ENCODE results near the gene FAM222A. TPM values are rescaled to one million over a fixed set of nuclear protein-coding genes. Genes with fewer than 3 reads are reported as not detected.

Gene FAM222A
- total RNA-seq, 6 experiments from 2014 or later = 0.34 to 4.3 (median 1.2) TPM

- H3K4me3 ChIP-seq = no peak overlapping the region
- H3K4me1 ChIP-seq = peaks cover 0 to 11% (median 3%) of the 10 kb centered on the region in 4 donors
- DNase-seq (peak in 1 of 3 donors; percentile 8), ATAC-seq (no peak)
- no peaks in the 10 kb centered on the region for H3K36me3 ChIP-seq
- no peaks in the 10 kb centered on the region for H3K9me3 ChIP-seq
- H3K27ac ChIP-seq = no peak overlapping the region
- TF ChIP-seq, protein P1, sequence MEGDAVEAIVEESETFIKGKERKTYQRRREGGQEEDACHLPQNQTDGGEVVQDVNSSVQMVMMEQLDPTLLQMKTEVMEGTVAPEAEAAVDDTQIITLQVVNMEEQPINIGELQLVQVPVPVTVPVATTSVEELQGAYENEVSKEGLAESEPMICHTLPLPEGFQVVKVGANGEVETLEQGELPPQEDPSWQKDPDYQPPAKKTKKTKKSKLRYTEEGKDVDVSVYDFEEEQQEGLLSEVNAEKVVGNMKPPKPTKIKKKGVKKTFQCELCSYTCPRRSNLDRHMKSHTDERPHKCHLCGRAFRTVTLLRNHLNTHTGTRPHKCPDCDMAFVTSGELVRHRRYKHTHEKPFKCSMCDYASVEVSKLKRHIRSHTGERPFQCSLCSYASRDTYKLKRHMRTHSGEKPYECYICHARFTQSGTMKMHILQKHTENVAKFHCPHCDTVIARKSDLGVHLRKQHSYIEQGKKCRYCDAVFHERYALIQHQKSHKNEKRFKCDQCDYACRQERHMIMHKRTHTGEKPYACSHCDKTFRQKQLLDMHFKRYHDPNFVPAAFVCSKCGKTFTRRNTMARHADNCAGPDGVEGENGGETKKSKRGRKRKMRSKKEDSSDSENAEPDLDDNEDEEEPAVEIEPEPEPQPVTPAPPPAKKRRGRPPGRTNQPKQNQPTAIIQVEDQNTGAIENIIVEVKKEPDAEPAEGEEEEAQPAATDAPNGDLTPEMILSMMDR (IDR thresholded peaks at IDR 0.05) = peak in 1 of 4 donors; percentile 6
- no peak for TF ChIP-seq POLR2A (IDR thresholded peaks at IDR 0.05)
- no peaks in the 10 kb centered on the region for H3K27me3 ChIP-seq
- intact Hi-C loops (cut with DNase I) = loop anchor here in 1 of 2 donors (5.0 kb wide), 1 partner anchor 47 kb away; no protein-coding TSS in a partner anchor
- 92% methylated on average over 2 of the region's 3 CpGs for WGBS (ENCODE audit: insufficient coverage, low coverage, low lambda C conversion rate, missing lambda C conversion rate)
Measured at GRCh38 chr12:109764123-109764522, 50.5 kb downstream of the FAM222A start.

- over 99% methylated on average over 9 of the region's 18 CpGs for WGBS (ENCODE audit: insufficient coverage, low coverage, low lambda C conversion rate, missing lambda C conversion rate)
- intact Hi-C loops (cut with DNase I) = loop anchor here in 1 of 2 donors (5.0 kb wide), 1 partner anchor 48 kb away; no protein-coding TSS in a partner anchor
- Histone ChIP-seq H3K27me3 (no peaks in the 10 kb centered on the region), H3K4me1 (peaks cover 0 to 11% (median 3%) of the 10 kb centered on the region in 4 donors), H3K36me3 (no peaks in the 10 kb centered on the region), H3K9me3 (no peaks in the 10 kb centered on the region), H3K4me3 (no peak overlapping the region), H3K27ac (no peak overlapping the region)
- DNase-seq = peak in 2 of 3 donors; percentile 32 to 37
- no peak for ATAC-seq
- TF ChIP-seq, protein P1 (IDR thresholded peaks at IDR 0.05) = no peak
- no peak for TF ChIP-seq POLR2A (IDR thresholded peaks at IDR 0.05)
Measured at GRCh38 chr12:109764776-109765445, 51.3 kb downstream of the FAM222A start.

DNA sequence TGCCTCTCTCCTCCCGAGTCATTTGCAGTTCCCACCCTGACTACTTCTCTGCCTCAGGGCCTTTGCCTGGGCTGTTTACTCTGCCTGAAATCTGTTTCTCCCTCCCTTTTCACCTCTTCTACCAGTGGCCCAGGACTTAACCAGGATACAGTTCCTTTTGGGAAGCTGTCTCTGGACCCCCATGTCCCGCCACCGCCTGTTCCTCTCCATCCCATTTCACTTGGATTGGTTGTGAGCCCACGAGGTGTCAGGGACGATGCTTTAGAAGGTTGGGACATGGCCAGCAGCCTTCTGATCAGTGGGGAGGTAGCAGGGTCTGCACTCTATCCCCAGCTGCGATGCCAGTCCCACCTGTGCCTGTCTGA lies 51.8 kb downstream of the FAM222A start:
- no peaks in the 10 kb centered on the region for H3K27me3 ChIP-seq
- H3K4me1 ChIP-seq = peaks cover 0 to 7% (median under 1%) of the 10 kb centered on the region in 4 donors
- WGBS (ENCODE audit: insufficient coverage, low coverage, low lambda C conversion rate, missing lambda C conversion rate) = 94% methylated on average over 3 of the region's 6 CpGs
- H3K4me3 ChIP-seq = no peak overlapping the region
- intact Hi-C loops (cut with DNase I) = no loop called here
- TF ChIP-seq, protein P1 (IDR thresholded peaks at IDR 0.05) = no peak
- no peak for TF ChIP-seq POLR2A (IDR thresholded peaks at IDR 0.05)
- H3K36me3 ChIP-seq = no peaks in the 10 kb centered on the region
- peak in 2 of 3 donors; percentile 19 to 29 for DNase-seq
- H3K27ac ChIP-seq = no peak overlapping the region
- no peak for ATAC-seq
- no peaks in the 10 kb centered on the region for H3K9me3 ChIP-seq

DNA sequence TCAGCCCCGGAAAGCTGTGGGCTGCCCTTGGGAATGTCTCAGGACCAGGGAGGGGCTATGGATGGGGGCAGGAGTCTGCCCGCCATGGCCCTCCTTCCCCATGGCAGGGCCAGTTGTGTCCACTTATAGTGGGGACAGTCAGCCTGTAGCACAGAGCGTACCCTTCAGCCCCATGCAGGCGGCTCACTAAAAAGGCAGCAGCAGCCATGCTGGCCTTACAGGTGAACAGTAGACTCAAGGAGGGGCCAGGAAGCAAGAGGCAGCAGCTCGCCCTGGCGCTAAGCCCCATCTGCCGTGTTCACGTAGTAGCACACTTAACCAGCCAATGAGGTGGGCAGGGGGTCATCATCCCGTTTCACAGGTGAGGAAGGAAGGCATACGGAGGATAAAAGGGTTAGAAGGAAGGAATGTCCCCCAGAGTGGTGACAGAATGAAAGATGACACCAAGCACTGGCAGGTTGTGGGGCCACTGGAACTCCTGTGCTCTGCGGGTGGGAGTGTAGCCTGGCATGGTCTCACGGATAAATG lies 52.7 kb downstream of the FAM222A start:
- Histone ChIP-seq H3K4me1 (no peaks in the 10 kb centered on the region), H3K9me3 (no peaks in the 10 kb centered on the region), H3K36me3 (no peaks in the 10 kb centered on the region), H3K4me3 (no peak overlapping the region), H3K27me3 (no peaks in the 10 kb centered on the region), H3K27ac (no peak overlapping the region)
- no peak for ATAC-seq
- TF ChIP-seq, protein P1 (IDR thresholded peaks at IDR 0.05) = no peak
- no peak for TF ChIP-seq POLR2A (IDR thresholded peaks at IDR 0.05)
- peak in 2 of 3 donors; percentile 22 to 23 for DNase-seq
- intact Hi-C loops (cut with DNase I) = no loop called here
- WGBS (ENCODE audit: insufficient coverage, low coverage, low lambda C conversion rate, missing lambda C conversion rate) = 81% methylated on average over 8 of the region's 12 CpGs

Data from right lobe of liver (tissue), 6 donors.